ENCODE data around the gene EBF3. TPM values are rescaled to one million over a fixed set of nuclear protein-coding genes. Genes with fewer than 3 reads are reported as not detected.

EBF3 gene
- total RNA-seq, 1 experiment from 2014 or later: 0.12 TPM

DNA sequence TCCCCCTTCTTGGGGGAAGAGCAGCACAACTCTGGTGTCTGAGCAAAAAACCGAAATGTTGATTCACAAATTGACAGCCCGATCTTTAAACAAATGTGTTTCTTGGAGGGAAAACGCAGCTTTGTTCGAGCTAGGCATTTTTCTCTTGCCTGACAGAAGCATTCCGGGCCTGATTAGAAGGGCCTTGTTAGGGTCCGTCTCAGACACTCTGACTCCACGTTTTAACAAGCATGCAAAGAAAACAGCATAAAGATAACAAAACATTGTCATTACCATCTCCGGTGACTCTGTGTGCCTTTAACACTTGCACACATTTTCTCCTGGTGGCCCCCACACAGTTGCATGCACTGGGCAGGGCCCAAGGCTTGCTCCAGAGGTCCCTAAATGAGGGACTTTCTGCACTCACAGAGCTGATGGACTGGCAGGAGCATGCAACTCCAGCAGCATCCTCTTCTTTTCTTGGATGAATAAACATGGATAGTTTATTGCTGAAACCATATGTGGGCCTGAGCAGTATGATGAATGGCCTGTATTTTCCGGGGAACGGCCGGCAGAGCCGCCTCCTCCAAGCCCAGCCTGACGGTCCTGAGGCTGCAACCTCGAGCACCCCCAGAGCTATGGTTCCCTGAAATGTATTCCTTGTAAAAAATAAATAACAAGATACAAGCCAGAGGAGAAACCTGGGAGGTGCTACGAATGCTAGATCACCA, 50.9 kb downstream of the EBF3 start:
- ChIA-PET CTCF (no interaction called here), RAD21 (ENCODE audit: low non-redundant PET in 1 of 2, low total read pairs in 2 of 2, uncharacterized antibody in 2 of 2, unreplicated experiment in 2 of 2) (no interaction called here), POLR2A (no interaction called here)
- H3K36me3 ChIP-seq (ENCODE audit: control insufficient read depth in 1 of 2, insufficient read depth in 2 of 2, low read length in 2 of 2): no peaks in the 10 kb centered on the region
- H3K9me3 ChIP-seq (ENCODE audit: control insufficient read depth in 1 of 2, insufficient read depth in 1 of 2, low read depth in 1 of 2, low read length in 2 of 2): no peaks in the 10 kb centered on the region
- H3K79me2 ChIP-seq (ENCODE audit: insufficient read depth, low read length): no peaks in the 10 kb centered on the region
- H3K27ac ChIP-seq (ENCODE audit: low read depth, low read length): no peak overlapping the region
- TF ChIP-seq RAD21 (IDR thresholded peaks at IDR 0.05; ENCODE audit: low read depth): no peak
- TF ChIP-seq, protein P1, sequence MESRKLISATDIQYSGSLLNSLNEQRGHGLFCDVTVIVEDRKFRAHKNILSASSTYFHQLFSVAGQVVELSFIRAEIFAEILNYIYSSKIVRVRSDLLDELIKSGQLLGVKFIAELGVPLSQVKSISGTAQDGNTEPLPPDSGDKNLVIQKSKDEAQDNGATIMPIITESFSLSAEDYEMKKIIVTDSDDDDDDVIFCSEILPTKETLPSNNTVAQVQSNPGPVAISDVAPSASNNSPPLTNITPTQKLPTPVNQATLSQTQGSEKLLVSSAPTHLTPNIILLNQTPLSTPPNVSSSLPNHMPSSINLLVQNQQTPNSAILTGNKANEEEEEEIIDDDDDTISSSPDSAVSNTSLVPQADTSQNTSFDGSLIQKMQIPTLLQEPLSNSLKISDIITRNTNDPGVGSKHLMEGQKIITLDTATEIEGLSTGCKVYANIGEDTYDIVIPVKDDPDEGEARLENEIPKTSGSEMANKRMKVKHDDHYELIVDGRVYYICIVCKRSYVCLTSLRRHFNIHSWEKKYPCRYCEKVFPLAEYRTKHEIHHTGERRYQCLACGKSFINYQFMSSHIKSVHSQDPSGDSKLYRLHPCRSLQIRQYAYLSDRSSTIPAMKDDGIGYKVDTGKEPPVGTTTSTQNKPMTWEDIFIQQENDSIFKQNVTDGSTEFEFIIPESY (IDR thresholded peaks at IDR 0.05; ENCODE audit: extremely low read depth, insufficient replicate concordance, low read length): no peak
- no peak for TF ChIP-seq SP1 (IDR thresholded peaks at IDR 0.05; ENCODE audit: low read depth)
- no peak for TF ChIP-seq FOSL1 (IDR thresholded peaks at IDR 0.05; ENCODE audit: low read depth)
- TF ChIP-seq, protein P2, sequence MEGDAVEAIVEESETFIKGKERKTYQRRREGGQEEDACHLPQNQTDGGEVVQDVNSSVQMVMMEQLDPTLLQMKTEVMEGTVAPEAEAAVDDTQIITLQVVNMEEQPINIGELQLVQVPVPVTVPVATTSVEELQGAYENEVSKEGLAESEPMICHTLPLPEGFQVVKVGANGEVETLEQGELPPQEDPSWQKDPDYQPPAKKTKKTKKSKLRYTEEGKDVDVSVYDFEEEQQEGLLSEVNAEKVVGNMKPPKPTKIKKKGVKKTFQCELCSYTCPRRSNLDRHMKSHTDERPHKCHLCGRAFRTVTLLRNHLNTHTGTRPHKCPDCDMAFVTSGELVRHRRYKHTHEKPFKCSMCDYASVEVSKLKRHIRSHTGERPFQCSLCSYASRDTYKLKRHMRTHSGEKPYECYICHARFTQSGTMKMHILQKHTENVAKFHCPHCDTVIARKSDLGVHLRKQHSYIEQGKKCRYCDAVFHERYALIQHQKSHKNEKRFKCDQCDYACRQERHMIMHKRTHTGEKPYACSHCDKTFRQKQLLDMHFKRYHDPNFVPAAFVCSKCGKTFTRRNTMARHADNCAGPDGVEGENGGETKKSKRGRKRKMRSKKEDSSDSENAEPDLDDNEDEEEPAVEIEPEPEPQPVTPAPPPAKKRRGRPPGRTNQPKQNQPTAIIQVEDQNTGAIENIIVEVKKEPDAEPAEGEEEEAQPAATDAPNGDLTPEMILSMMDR (IDR thresholded peaks at IDR 0.05 in 2 of 3, conservative IDR thresholded peaks at IDR 0.05 in 1 of 3; ENCODE audit: borderline replicate concordance in 1 of 3, insufficient read depth in 1 of 3, low read depth in 2 of 3, low read length in 2 of 3): no peak
- TF ChIP-seq CEBPB (IDR thresholded peaks at IDR 0.05; ENCODE audit: low read depth): no peak
- TF ChIP-seq POLR2A (IDR thresholded peaks at IDR 0.05; ENCODE audit: borderline replicate concordance, extremely low read depth, insufficient read depth, insufficient read length): no peak
- no peak for TF ChIP-seq SRF (IDR thresholded peaks at IDR 0.05; ENCODE audit: low read depth)
- no peak for TF ChIP-seq EZH2 (IDR thresholded peaks at IDR 0.05)
- no peak for TF ChIP-seq POLR2AphosphoS5 (IDR thresholded peaks at IDR 0.05; ENCODE audit: low read depth, low read length)
- TF ChIP-seq, protein P3, sequence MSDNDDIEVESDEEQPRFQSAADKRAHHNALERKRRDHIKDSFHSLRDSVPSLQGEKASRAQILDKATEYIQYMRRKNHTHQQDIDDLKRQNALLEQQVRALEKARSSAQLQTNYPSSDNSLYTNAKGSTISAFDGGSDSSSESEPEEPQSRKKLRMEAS (IDR thresholded peaks at IDR 0.05): no peak
- no peak overlapping the region for H3K4me2 ChIP-seq (ENCODE audit: low read length)
- H3K9ac ChIP-seq (ENCODE audit: low read length): no peak overlapping the region
- ATAC-seq (no peak), DNase-seq (ENCODE audit: low read depth, low spot score) (no peak)
- no peaks in the 10 kb centered on the region for H4K20me1 ChIP-seq (ENCODE audit: insufficient read depth)
- no peaks in the 10 kb centered on the region for H3K9me2 ChIP-seq (ENCODE audit: insufficient read depth)
- BruUV-seq (replicated peaks): no TSS peak
- no peaks in the 10 kb centered on the region for H3K27me3 ChIP-seq (ENCODE audit: insufficient read depth, low read length)
- H3K4me1 ChIP-seq (ENCODE audit: control insufficient read depth in 1 of 2, insufficient read depth in 2 of 2, low read length in 2 of 2): no peaks in the 10 kb centered on the region
- intact Hi-C loops (cut with micrococcal nuclease): no loop called here
- H2AFZ ChIP-seq (ENCODE audit: low read depth, low read length, poor library complexity, severe bottlenecking): no peak overlapping the region
- no peak overlapping the region for H3K4me3 ChIP-seq (replicated peaks in 1 of 2; ENCODE audit: low read depth in 1 of 2, low read length in 2 of 2)

Data from HCT116 (cell line).